Small intestine (tissue), 7 donors: Measurements from ENCODE around the gene STARD3. TPM values are rescaled to one million over a fixed set of nuclear protein-coding genes. Genes with fewer than 3 reads are reported as not detected.
A peak's percentile ranks its signal among the peaks of the same experiment; 100 is the strongest.
"Not testable (repeated sequence)": the region's sequence is repeated elsewhere in the genome, so short reads cannot be mapped to it uniquely, and the experiment has no call there.

Experiments used
- DNase-seq, 2 donors: peaks; one replicate each; pipeline versions ENCODE4 v3.0.0 to v3.0.0-alpha.2; 2013
- FAIRE-seq: peaks from 2 replicates; lab custom pipeline; 2012; peaks lifted over from hg19 to GRCh38; lab: Jason Lieb, UNC
- H3K27ac ChIP-seq, 3 donors: one replicate each; pipeline ENCODE4 v1.5.1; 2013; ENCODE audit warnings: low read length in 2 of 3, mild to moderate bottlenecking in 2 of 3, control low read depth in 1 of 3, inconsistent platforms in 1 of 3, low read depth in 1 of 3, moderate library complexity in 1 of 3
- H3K27me3 ChIP-seq, 3 donors: one replicate each; pipeline ENCODE4 v1.6.1; 2013; ENCODE audit warnings: low read length in 3 of 3, inconsistent platforms in 1 of 3; ENCODE audit not compliant: control insufficient read depth in 3 of 3, insufficient read depth in 3 of 3
- H3K36me3 ChIP-seq, 3 donors: one replicate each; pipeline ENCODE4 v1.6.1; 2013; ENCODE audit warnings: low read length in 3 of 3, inconsistent platforms in 1 of 3, low read depth in 1 of 3, mild to moderate bottlenecking in 1 of 3, moderate library complexity in 1 of 3; ENCODE audit not compliant: control insufficient read depth in 3 of 3, insufficient read depth in 2 of 3
- H3K4me1 ChIP-seq, 3 donors: one replicate each; pipeline ENCODE4 v1.6.1; 2013; ENCODE audit warnings: low read length in 2 of 3, inconsistent platforms in 1 of 3, low read depth in 1 of 3, mild to moderate bottlenecking in 1 of 3, moderate library complexity in 1 of 3; ENCODE audit not compliant: control insufficient read depth in 3 of 3, insufficient read depth in 2 of 3
- H3K4me3 ChIP-seq, 3 donors: one replicate each; pipeline ENCODE4 v1.5.1; 2013; ENCODE audit warnings: low read length in 3 of 3, control low read depth in 1 of 3, inconsistent platforms in 1 of 3, low read depth in 1 of 3, mild to moderate bottlenecking in 1 of 3, moderate library complexity in 1 of 3
- H3K9me3 ChIP-seq, 2 donors: one replicate each; pipeline ENCODE4 v1.6.1; 2013; ENCODE audit warnings: low read depth in 1 of 2, low read length in 1 of 2; ENCODE audit not compliant: control insufficient read depth in 2 of 2, insufficient read depth in 1 of 2
- WGBS, 3 donors: extraction: QIAGEN DNeasy Blood & Tissue Kit; methylation state at CpG; one replicate each; pipeline ENCODE4 v1.1.7; 2013; 5-methylcytosine and 5-hydroxymethylcytosine counted together
- polyA plus RNA-seq, 4 donors: library from polyadenylated mRNA; stranded (reverse) in 3 of 4; unstranded in 1 of 4; fragments of 200-250 nt in 3 of 4; fragments of 120-200 nt in 1 of 4; gene quantifications; one replicate each; pipeline versions ENCODE4 v1.2.1 to v1.2.3, GENCODE V29; 2013
- donor health status: healthy with polysubstance abuse.
- donor health status: control.
- donor health status: control.
- donor health status: Bipolar disorder and iron deficiency.
- donor health status: healthy.

STARD3 gene
- polyA plus RNA-seq, 4 donors: 56.0 to 80.2 (median 67.6) TPM

GRCh38 chr17:39687546-39688474, 50.9 kb downstream of the STARD3 start, which contains the start of gene PGAP3:
Gene PGAP3 (minus strand): TSS chr17:39688057. CDS start chr17:39688014, 43 bp downstream.
- no peak for FAIRE-seq

GRCh38 chr17:39688475-39688835, 51.5 kb downstream of the STARD3 start:
- Histone ChIP-seq H3K4me1 (peaks cover 4 to 20% (median 7%) of the 10 kb centered on the region in 3 donors), H3K4me3 (peak overlapping the region; percentile 61 to 82 (median 79)), H3K9me3 (no peaks in the 10 kb centered on the region), H3K27ac (peak overlapping the region; percentile 79 to 97 (median 92)), H3K36me3 (peaks cover 0 to 21% (median 0%) of the 10 kb centered on the region in 3 donors), H3K27me3 (no peaks in the 10 kb centered on the region)
- FAIRE-seq (no peak), DNase-seq (peak in 1 of 2 donors; percentile 48)
- WGBS, 3 donors: 20 to 32% (median 29%) methylated on average over 6 of the region's 6 CpGs

More at GRCh38 chr17:39687546-39688474, 50.9 kb downstream of the STARD3 start, which contains the start of gene PGAP3:
- WGBS, 3 donors: 2 to 3% (median 2%) methylated on average over 44 to 45 of the region's 45 CpGs
- Histone ChIP-seq H3K27me3 (no peaks in the 10 kb centered on the region), H3K4me3 (peak within 1 kb of the TSS; percentile 61 to 82 (median 79)), H3K9me3 (no peaks in the 10 kb centered on the region), H3K27ac (peak within 1 kb of the TSS; percentile 79 to 97 (median 92)), H3K4me1 (peaks cover 4 to 15% (median 7%) of the 10 kb centered on the region in 3 donors), H3K36me3 (peaks cover 0 to 27% (median 0%) of the 10 kb centered on the region in 3 donors)
- DNase-seq: peak; percentile 88 to 93

GRCh38 chr17:39688945-39689344, 52.0 kb downstream of the STARD3 start:
- no peaks in the 10 kb centered on the region for H3K27me3 ChIP-seq
- 49 to 59% (median 54%) methylated on average over 3 of the region's 3 CpGs for WGBS, 3 donors
- DNase-seq (no peak), FAIRE-seq (no peak)
- H3K4me1 ChIP-seq: peaks cover 4 to 22% (median 7%) of the 10 kb centered on the region in 3 donors
- peak overlapping the region in 1 of 3 donors; percentile 92 for H3K27ac ChIP-seq
- H3K9me3 ChIP-seq: no peaks in the 10 kb centered on the region
- H3K4me3 ChIP-seq: peak overlapping the region in 1 of 3 donors; percentile 79
- peaks cover 0 to 17% (median 0%) of the 10 kb centered on the region in 3 donors for H3K36me3 ChIP-seq

GRCh38 chr17:39694593-39694992, 57.6 kb downstream of the STARD3 start:
- no peak overlapping the region for H3K4me3 ChIP-seq
- FAIRE-seq (no peak), DNase-seq (no peak)
- H3K27me3 ChIP-seq: no peaks in the 10 kb centered on the region
- no peaks in the 10 kb centered on the region for H3K9me3 ChIP-seq
- 89 to 94% (median 91%) methylated on average over 5 of the region's 5 CpGs for WGBS, 3 donors
- H3K36me3 ChIP-seq: peaks cover 0 to 2% (median 0%) of the 10 kb centered on the region in 3 donors
- peak overlapping the region in 2 of 3 donors; percentile 61 to 87 for H3K27ac ChIP-seq
- peaks cover 3 to 41% (median 6%) of the 10 kb centered on the region in 3 donors for H3K4me1 ChIP-seq

- WGBS, 3 donors: 83 to 89% (median 86%) methylated on average over 2 of the region's 2 CpGs
- no peak for DNase-seq
- Histone ChIP-seq H3K4me1 (peaks cover 3 to 41% (median 6%) of the 10 kb centered on the region in 3 donors), H3K27me3 (no peaks in the 10 kb centered on the region), H3K9me3 (no peaks in the 10 kb centered on the region), H3K36me3 (peaks cover 0 to 2% (median 0%) of the 10 kb centered on the region in 3 donors), H3K27ac (peak overlapping the region; percentile 27 to 87 (median 61)), H3K4me3 (no peak overlapping the region)
- no peak for FAIRE-seq
These were observed 58.1 kb downstream of the STARD3 start for GRCh38 chr17:39695089-39695474.

- DNase-seq (no peak), FAIRE-seq (no peak)
- H3K4me1 ChIP-seq: peaks cover 3 to 42% (median 6%) of the 10 kb centered on the region in 3 donors
- H3K27ac ChIP-seq: no peak overlapping the region
- no peaks in the 10 kb centered on the region for H3K9me3 ChIP-seq
- 78 to 83% (median 82%) methylated on average over 6 of the region's 6 CpGs for whole genome bisulfite sequencing, 3 donors
- no peak overlapping the region for H3K4me3 ChIP-seq
- peaks cover 0 to 3% (median 0%) of the 10 kb centered on the region in 3 donors for H3K36me3 ChIP-seq
- no peaks in the 10 kb centered on the region for H3K27me3 ChIP-seq
These were observed 59.8 kb downstream of the STARD3 start for GRCh38 chr17:39696731-39697130.

DNA sequence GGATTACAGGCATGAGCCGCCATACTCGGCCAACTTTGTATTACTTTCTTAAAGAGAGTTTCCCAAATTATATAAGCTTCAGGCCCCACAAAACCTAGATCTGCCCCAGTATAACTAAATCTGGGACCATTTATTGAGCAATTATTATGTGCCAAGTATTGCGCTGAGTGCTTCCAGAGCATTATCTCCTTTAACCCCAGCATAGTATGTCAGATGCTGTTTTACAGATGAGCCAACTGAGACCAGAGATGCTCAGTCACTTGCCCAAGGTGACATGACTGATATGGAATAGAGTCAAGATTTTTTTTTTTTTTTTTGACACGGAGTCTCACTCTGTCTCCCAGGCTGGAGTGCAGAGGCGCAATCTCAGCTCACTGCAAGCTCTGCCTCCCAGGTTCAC, 61.0 kb downstream of the STARD3 start:
- H3K4me3 ChIP-seq: no peak overlapping the region
- WGBS, 3 donors: 87 to 97% (median 95%) methylated on average over 5 of the region's 5 CpGs
- H3K27ac ChIP-seq: no peak overlapping the region
- DNase-seq (no peak), FAIRE-seq (no peak)
- peaks cover 0 to 12% (median 0%) of the 10 kb centered on the region in 3 donors for H3K36me3 ChIP-seq
- peaks cover 6 to 54% (median 8%) of the 10 kb centered on the region in 3 donors for H3K4me1 ChIP-seq
- H3K27me3 ChIP-seq: no peaks in the 10 kb centered on the region
- no peaks in the 10 kb centered on the region for H3K9me3 ChIP-seq

GRCh38 chr17:39699157-39699817, 62.3 kb downstream of the STARD3 start:
- not testable (repeated sequence) for FAIRE-seq, DNase-seq, H3K27me3 ChIP-seq, H3K9me3 ChIP-seq
- Histone ChIP-seq H3K27ac (peak overlapping the region; percentile 91 to 99 (median 97)), H3K36me3 (peaks cover 0 to 24% (median 0%) of the 10 kb centered on the region in 3 donors), H3K4me3 (peak overlapping the region; percentile 69 to 90 (median 87)), H3K4me1 (peaks cover 6 to 57% (median 11%) of the 10 kb centered on the region in 3 donors)
- WGBS, 3 donors: 39 to 48% (median 45%) methylated on average over 11 of the region's 11 CpGs
